ENCODE measurements around the gene CNOT6. TPM values are rescaled to one million over a fixed set of nuclear protein-coding genes. Genes with fewer than 3 reads are reported as not detected.

CNOT6 gene
- total RNA-seq, 6 donors from 2014 or later = 9.7 to 27.8 (median 18.2) TPM

DNA sequence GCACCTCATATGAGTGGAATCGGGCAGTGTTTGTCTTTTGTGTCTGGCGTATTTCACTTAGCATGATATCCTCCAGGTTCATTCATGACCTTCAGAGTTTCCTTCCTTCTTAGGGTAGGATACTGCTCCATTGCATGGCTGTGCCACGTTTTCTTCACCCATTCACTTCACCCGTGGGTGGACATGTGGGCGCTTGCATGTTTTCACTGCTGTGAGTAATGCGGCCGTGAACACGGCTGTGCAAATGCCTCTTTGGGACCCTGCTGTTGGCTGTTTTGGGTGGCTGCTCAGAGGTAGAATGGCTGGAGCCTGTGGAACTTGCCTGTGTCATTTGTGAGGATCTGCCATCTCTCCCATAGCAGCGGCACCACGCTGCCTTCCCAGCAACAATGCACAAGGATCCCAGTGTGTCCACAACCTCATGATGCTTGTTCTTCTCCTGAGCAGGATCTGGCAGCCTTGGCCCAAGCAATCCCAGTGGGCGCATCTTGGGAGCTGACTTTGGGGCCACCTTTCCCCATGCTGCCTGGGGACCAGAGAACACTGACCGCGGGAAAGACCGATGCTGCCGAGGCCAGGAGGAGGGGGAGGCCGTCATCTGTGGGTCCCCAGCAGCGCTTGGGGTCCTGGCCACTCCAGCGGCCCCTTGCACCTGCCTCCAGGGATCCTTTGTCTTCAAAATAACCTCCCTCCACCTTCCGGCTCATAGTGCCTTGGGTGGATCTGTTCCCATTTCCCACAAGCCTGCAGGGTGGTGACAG, 99.4 kb downstream of the CNOT6 start:
- Histone ChIP-seq H3K9me3 (no peaks in the 10 kb centered on the region), H3K4me3 (no peak overlapping the region), H3K27ac (peak overlapping the region in 1 of 4 donors; percentile 66), H3K27me3 (peaks cover 0 to 19% (median 11%) of the 10 kb centered on the region in 4 donors), H3K36me3 (no peaks in the 10 kb centered on the region), H3K4me1 (peaks cover 14 to 46% (median 32%) of the 10 kb centered on the region in 4 donors)
- DNase-seq (peak; percentile 21 to 53), ATAC-seq (ENCODE audit: low FRiP score in 2 of 2) (no peak)
- TF ChIP-seq POLR2A (IDR thresholded peaks at IDR 0.05) (no peak), POLR2AphosphoS5 (IDR thresholded peaks at IDR 0.05) (no peak), EP300 (IDR thresholded peaks at IDR 0.05) (no peak)
- TF ChIP-seq, protein P1, sequence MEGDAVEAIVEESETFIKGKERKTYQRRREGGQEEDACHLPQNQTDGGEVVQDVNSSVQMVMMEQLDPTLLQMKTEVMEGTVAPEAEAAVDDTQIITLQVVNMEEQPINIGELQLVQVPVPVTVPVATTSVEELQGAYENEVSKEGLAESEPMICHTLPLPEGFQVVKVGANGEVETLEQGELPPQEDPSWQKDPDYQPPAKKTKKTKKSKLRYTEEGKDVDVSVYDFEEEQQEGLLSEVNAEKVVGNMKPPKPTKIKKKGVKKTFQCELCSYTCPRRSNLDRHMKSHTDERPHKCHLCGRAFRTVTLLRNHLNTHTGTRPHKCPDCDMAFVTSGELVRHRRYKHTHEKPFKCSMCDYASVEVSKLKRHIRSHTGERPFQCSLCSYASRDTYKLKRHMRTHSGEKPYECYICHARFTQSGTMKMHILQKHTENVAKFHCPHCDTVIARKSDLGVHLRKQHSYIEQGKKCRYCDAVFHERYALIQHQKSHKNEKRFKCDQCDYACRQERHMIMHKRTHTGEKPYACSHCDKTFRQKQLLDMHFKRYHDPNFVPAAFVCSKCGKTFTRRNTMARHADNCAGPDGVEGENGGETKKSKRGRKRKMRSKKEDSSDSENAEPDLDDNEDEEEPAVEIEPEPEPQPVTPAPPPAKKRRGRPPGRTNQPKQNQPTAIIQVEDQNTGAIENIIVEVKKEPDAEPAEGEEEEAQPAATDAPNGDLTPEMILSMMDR (IDR thresholded peaks at IDR 0.05) = no peak
- WGBS, 2 donors = 81 to 84% methylated on average over 9 to 19 of the region's 19 CpGs

DNA sequence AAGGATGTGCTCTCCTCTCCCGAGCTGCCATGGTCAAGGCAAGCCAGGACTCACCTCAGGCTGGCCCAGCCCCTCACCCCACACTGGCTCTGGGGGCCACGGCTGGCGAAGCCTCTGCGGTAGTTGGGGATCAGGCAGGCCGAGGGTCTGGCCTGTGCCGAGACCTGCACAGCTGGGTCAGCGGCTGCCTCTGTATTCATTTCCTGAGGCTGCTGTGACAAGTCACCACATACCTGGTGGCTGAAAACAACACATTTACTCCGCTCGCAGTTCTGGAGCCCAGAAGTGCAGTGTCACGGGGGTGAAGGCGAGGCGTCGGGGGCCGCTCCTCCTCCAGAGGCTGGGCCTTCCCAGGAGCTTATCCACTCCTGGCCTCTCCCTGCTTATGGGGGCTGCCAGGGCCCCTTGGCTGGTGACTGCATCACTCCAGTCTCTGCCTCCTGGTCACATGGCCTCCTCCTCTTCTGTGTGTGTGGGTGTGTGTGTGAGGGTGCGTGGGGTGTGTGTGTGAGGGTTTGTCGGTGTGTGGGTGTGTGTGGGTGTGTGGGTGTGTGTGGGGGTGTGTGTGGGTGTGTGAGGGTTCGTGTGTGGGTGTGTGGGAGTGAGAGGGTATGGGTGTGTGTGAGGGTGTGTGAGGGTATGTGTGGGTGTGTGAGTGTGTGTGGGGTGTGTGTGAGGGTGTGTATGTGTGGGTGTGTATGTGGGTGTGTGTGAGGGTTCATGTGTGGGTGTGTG, 100.3 kb downstream of the CNOT6 start:
- Histone ChIP-seq H3K4me1 (peaks cover 14 to 46% (median 32%) of the 10 kb centered on the region in 4 donors), H3K27ac (peak overlapping the region in 1 of 4 donors; percentile 66), H3K4me3 (no peak overlapping the region), H3K27me3 (peaks cover 0 to 19% (median 11%) of the 10 kb centered on the region in 4 donors), H3K36me3 (no peaks in the 10 kb centered on the region), H3K9me3 (no peaks in the 10 kb centered on the region)
- TF ChIP-seq EP300 (IDR thresholded peaks at IDR 0.05) (no peak), POLR2A (IDR thresholded peaks at IDR 0.05) (no peak), POLR2AphosphoS5 (IDR thresholded peaks at IDR 0.05) (no peak)
- TF ChIP-seq, protein P1 (IDR thresholded peaks at IDR 0.05) = no peak
- no peak for ATAC-seq (ENCODE audit: low FRiP score in 2 of 2)
- WGBS, 2 donors = 88 to 95% methylated on average over 12 to 17 of the region's 17 CpGs
- peak; percentile 14 to 60 for DNase-seq

DNA sequence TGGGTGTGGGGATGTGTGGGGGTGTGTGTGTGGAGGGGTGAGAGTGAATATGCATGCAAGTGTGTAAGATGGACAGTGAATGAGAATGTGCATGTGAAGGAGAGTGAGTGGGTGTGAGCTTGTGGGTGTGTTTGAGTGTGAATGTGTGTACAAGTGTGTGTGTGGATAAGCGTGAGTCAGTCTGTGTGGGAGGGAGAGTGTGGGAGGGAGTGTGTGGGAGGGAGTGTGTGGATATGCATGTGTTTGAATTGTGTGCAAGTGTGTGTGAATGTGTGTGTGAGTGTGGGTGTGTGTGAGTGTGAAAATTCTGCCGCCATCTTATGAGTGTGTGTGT, 100.8 kb downstream of the CNOT6 start:
- no peak for DNase-seq
- no peaks in the 10 kb centered on the region for H3K36me3 ChIP-seq
- H3K27ac ChIP-seq = peak overlapping the region in 1 of 4 donors; percentile 73
- TF ChIP-seq EP300 (IDR thresholded peaks at IDR 0.05) = no peak
- TF ChIP-seq, protein P1 (IDR thresholded peaks at IDR 0.05) = no peak
- no peak for TF ChIP-seq POLR2A (IDR thresholded peaks at IDR 0.05)
- no peak for TF ChIP-seq POLR2AphosphoS5 (IDR thresholded peaks at IDR 0.05)
- 86 to 87% methylated on average over 2 of the region's 2 CpGs for WGBS, 2 donors
- H3K4me1 ChIP-seq = peaks cover 9 to 44% (median 30%) of the 10 kb centered on the region in 4 donors
- H3K9me3 ChIP-seq = no peaks in the 10 kb centered on the region
- no peak overlapping the region for H3K4me3 ChIP-seq
- H3K27me3 ChIP-seq = peaks cover 0 to 16% (median 10%) of the 10 kb centered on the region in 4 donors
- ATAC-seq (ENCODE audit: low FRiP score in 2 of 2) = no peak

DNA sequence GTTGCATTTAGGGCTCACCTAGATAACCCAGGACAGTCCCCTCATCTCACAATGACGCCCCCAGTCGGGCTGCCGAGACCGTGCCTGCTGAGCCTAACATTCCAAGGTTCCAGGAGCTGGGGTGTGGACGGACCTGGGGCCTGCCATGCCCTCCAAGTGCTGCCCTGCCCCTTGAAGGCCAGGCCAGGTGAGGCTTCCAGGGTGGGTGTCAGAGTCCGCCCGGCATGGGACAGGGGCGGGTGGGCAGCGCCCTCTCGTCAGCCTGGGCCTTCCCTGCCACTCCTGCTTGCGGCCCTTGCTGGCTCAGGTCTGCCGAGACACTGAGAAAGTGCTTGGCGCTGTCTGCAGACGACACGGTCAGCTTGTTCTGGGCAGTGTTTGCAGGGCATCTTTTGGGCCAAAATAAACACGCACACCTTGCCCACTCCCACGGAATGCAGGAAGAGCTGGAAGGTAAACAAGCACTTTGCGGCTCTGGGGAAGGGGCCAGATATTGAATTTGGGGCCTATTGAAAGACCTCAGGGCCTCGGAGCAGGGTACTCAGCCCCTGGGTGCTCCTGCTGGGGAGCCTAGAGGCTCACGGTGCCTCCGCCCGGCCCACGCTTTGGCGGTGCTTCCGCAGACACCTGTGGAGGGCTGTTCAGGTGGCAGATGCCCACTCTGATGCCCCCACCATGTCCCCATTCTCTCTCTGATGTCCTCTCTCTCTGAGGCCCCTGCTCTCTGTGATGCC, 101.4 kb downstream of the CNOT6 start:
- ATAC-seq (ENCODE audit: low FRiP score in 2 of 2) = peak in 1 of 2 donors; percentile 31
- 70 to 73% methylated on average over 9 to 21 of the region's 25 CpGs for WGBS, 2 donors
- Histone ChIP-seq H3K27me3 (peaks cover 0 to 10% (median 7%) of the 10 kb centered on the region in 4 donors), H3K9me3 (no peaks in the 10 kb centered on the region), H3K36me3 (no peaks in the 10 kb centered on the region), H3K27ac (peak overlapping the region in 1 of 4 donors; percentile 73), H3K4me1 (peaks cover 6 to 43% (median 25%) of the 10 kb centered on the region in 4 donors), H3K4me3 (no peak overlapping the region)
- TF ChIP-seq POLR2AphosphoS5 (IDR thresholded peaks at IDR 0.05) (no peak), EP300 (IDR thresholded peaks at IDR 0.05) (no peak), POLR2A (IDR thresholded peaks at IDR 0.05) (no peak)
- TF ChIP-seq, protein P1 (IDR thresholded peaks at IDR 0.05) = no peak
- DNase-seq = peak; percentile 28 to 64

All from upper lobe of left lung (tissue), 6 donors.